ENCODE results near the gene ADAT2.

ADAT2 gene

GRCh38 chr6:143441680-143442545 is 8.6 kb downstream of the ADAT2 start:
- DNase-seq (ENCODE audit: low read depth in 2 of 2), result no peak

GRCh38 chr6:143441010-143441409 is 9.5 kb downstream of the ADAT2 start:
- DNase-seq (ENCODE audit: low read depth in 2 of 2), result no peak

- DNase-seq (ENCODE audit: low read depth in 2 of 2), result no peak
These were observed 17.9 kb downstream of the ADAT2 start for GRCh38 chr6:143432588-143432987.

GRCh38 chr6:143431226-143431625 is 19.3 kb downstream of the ADAT2 start:
- no peak for DNase-seq (ENCODE audit: low read depth in 2 of 2)

DNA sequence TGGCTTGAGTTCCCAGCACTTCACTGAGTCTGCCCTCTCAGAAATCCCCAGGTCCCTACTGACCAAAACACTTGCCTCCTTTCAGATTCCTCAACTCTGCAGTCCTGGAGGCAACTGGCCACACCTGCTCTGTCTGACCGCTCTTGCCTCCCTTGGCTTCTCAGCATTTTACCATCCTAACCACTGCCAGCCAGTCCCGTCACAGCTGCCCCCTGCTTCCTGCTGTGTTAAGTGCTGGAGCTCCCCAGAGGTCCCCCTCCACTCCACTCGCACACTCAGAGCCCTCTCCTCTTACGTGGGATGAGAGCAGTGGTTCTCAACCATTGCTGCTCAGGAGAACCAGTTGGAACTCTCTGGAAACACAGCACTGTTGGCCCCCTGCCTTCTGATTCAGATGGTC is 20.5 kb downstream of the ADAT2 start:
- no peak for DNase-seq (ENCODE audit: low read depth in 2 of 2)

DNA sequence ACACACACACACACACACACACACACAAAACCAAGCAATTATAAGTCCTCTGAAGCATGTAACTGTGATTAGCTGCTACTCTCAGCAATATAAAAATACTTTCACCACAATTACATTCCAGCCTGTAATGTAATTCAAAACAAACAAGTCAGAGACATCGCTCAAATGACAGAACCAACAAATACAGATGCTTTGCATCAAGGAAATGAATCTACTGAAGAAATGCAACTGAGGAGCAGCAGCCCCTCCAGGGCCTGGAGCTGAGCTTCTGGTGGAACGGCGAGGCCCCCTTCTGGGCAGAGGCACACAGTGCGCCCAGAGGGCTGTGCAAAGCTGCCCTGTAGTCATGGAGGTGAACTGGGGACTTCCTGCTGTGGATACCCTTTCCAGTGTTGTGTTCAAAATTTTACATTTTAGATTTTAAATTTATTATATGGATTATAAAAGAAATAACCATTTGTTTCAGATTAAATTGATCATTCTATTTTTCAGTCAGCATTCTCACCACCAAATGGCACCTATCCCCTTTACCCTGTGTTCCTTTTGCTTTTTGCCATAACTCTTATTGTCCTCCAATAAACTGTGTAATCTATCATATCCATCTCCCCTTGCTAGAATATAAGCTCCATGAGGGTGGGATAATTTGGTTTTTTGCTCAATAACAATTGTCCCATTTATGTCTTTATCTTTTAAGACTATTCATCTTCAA is 23.2 kb downstream of the ADAT2 start:
- DNase-seq (ENCODE audit: low read depth in 2 of 2), result peak in 1 of 2 donors; percentile 30

GRCh38 chr6:143426026-143426425 is 24.5 kb downstream of the ADAT2 start:
- DNase-seq (ENCODE audit: low read depth in 2 of 2), result no peak

- no peak for DNase-seq (ENCODE audit: low read depth in 2 of 2)
These were observed 31.0 kb downstream of the ADAT2 start for GRCh38 chr6:143419526-143419925.

DNA sequence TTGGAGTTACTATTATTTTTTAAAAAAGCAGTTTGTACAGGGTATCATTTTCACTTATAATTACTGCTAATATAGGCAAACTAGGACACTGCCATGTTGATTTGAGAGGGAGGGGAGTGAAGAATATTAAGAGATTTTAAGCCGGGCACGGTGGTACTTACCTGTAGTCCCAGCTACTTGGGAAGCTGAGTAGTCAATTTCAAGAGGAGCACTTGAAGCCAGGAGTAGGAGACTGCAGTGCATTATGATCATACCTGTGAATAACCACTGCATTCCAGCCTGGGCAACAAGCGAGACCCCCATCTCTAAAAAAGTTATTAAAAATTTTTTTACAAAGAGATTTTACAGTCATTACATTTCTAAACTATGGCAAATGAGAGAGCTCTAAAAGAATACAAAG is 35.7 kb downstream of the ADAT2 start:
- DNase-seq (ENCODE audit: low read depth in 2 of 2), result no peak

- DNase-seq (ENCODE audit: low read depth in 2 of 2), result no peak
These were observed 39.6 kb downstream of the ADAT2 start for GRCh38 chr6:143410859-143411270.

DNA sequence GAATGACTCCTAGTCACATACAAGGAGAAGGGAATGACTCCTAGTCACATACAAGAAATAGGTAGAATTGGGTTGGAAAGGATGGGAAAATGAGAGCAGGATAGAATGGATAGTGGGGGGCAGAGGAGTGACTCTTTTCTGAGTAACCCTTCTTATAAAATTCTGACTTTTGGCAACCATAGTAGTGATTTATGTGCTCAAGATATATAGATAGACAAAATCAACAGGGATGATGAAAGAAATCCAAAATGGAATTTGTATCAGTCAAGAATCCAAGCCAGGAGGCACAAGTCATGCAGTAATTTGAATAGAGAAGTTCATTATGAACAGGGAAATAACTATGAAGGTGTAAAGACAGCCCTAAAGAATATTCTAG is 41.7 kb downstream of the ADAT2 start:
- DNase-seq (ENCODE audit: low read depth in 2 of 2), result no peak

DNA sequence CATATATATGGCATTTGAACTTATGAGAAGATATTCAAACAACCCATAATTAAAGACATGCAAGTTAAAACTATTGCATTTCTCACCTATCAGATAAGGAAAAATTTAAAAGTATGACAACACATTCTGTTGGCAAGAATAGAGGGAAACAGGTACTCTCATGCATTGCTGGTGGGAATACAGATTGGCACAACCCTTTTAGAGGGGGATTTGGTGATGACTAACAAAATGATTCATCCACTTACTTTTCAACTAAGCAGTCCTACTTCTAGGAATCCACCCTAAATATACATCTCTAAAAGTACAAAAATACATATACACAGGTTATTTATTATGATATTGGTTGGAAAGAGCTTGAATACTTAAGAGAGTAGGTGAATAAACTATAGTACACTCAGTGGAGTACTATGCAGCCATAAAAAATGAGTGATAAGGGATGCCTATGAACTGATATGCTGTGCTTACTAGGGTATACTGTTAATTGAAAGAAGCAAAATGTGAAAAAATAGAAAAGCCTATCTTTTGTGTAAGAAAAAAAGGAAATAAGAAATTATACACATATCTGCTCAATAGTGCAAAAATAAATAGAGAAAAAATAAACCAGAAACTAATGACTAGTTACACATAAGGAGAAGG is 42.2 kb downstream of the ADAT2 start:
- no peak for DNase-seq (ENCODE audit: low read depth in 2 of 2)

- DNase-seq (ENCODE audit: low read depth in 2 of 2), result no peak
These were observed 43.8 kb downstream of the ADAT2 start for GRCh38 chr6:143406673-143407072.

GRCh38 chr6:143405373-143406154 is 44.9 kb downstream of the ADAT2 start:
- DNase-seq (ENCODE audit: low read depth in 2 of 2), result no peak

GRCh38 chr6:143402721-143403336 is 47.7 kb downstream of the ADAT2 start:
- no peak for DNase-seq (ENCODE audit: low read depth in 2 of 2)

- DNase-seq (ENCODE audit: low read depth in 2 of 2), result no peak
These were observed 48.7 kb downstream of the ADAT2 start for GRCh38 chr6:143401636-143402370.

- DNase-seq (ENCODE audit: low read depth in 2 of 2), result no peak
These were observed 49.4 kb downstream of the ADAT2 start for GRCh38 chr6:143401068-143401446.

GRCh38 chr6:143400258-143401067 is 50.0 kb downstream of the ADAT2 start:
- DNase-seq (ENCODE audit: low read depth in 2 of 2), result no peak

DNA sequence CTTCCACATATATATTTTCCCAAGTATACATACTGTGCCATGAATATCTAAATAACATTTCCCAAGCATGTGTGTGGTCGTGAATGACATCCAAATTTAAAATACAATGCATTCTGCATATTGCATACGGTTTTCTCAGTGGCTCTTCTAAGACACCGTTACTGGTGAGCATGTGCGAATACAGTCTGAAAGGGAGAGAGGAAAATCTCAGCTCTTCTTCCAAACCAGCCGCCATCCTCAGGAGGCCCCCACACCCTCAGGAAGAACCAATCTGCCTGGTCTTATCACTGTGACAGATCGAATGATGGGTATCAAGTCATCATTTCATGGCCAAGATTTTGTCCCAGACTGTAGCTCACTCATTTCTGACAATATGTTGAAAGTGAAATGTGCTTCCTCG is 50.7 kb downstream of the ADAT2 start:
- DNase-seq (ENCODE audit: low read depth in 2 of 2), result no peak

DNA sequence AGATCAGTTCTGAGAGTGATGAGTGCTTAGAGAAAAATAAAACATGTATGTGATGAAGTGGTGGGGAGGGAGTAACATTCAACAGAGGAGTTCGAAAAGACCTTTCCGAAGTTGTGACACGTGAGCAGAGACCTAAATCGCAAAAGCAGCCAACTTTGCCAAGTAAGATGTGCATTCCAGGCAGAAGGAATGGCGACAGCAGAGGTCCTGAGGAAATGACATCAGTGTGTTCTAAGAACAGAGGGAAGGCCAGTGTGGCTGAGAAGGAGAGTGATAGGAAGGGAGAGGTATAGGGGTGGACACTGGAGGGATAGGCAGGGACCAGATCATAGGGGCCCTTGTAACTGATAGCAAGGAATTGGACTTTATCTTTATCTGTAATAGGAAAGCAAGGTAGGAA is 51.3 kb downstream of the ADAT2 start:
- DNase-seq (ENCODE audit: low read depth in 2 of 2), result no peak

All from activated CD8-positive, alpha-beta memory T cell treated with anti-CD3 and anti-CD28 coated beads for 4 hours (primary cell).